A549 (cell line): ENCODE measurements around the gene KCTD1. TPM values are rescaled to one million over a fixed set of nuclear protein-coding genes. Genes with fewer than 3 reads are reported as not detected.

Source experiments
- ATAC-seq, 2 experiments: fragments of 200-7000 bp in 1 of 2; fragments of >200 bp in 1 of 2; cut with Nextera tagmentation in 1 of 2; cut with Tn5 transposase in 1 of 2; 3 replicates each; pipeline versions ENCODE4 v1.8.0 to v1.9.1; 2018 to 2020; ENCODE audit warnings: mild to moderate bottlenecking in 1 of 2, moderate library complexity in 1 of 2
- CTCF ChIA-PET: fragments of 300-600 bp; sonication (Branson Sonifier 250); formaldehyde crosslinking; extraction: SDS; loops from one replicate; lab custom pipeline; 2021; ENCODE audit warnings: antibody characterized with exemption, inconsistent platforms; lab: Yijun Ruan, JAX
- POLR2A ChIA-PET: fragments of 350-600 bp; formaldehyde crosslinking; extraction: SDS; loops from one replicate; lab custom pipeline; 2021; ENCODE audit warnings: antibody characterized with exemption, inconsistent platforms; lab: Yijun Ruan, JAX
- DNase-seq, 2 experiments: peaks; one replicate each; pipeline versions ENCODE4 v3.0.0 to v3.0.0-alpha.2; 2011 to 2016; ENCODE audit warnings: low read depth in 1 of 2, low spot score in 1 of 2
- FAIRE-seq: peaks from 2 replicates; lab custom pipeline; 2011; peaks lifted over from hg19 to GRCh38; lab: Jason Lieb, UNC
- H3K27ac ChIP-seq, 2 experiments: fragments of >200 bp; sonication (Bioruptor Twin); formaldehyde crosslinking; 3 replicates each; pipeline ENCODE4 v1.5.1; 2016 to 2017
- H3K4me1 ChIP-seq: fragments of >200 bp; sonication (Bioruptor Twin); formaldehyde crosslinking; 3 replicates; pipeline ENCODE4 v1.6.1; 2016
- H3K4me2 ChIP-seq: fragments of >200 bp; sonication (Bioruptor Twin); formaldehyde crosslinking; 3 replicates; pipeline ENCODE4 v1.6.1; 2016
- H3K4me3 ChIP-seq: fragments of >200 bp; sonication (Bioruptor Twin); formaldehyde crosslinking; 3 replicates; pipeline ENCODE4 v1.5.1; 2016
- H3K9me3 ChIP-seq: fragments of >200 bp; sonication (Bioruptor Twin); formaldehyde crosslinking; 3 replicates; pipeline ENCODE4 v1.6.1; 2016
- BHLHE40 ChIP-seq: IDR thresholded peaks from 2 replicates; pipeline ENCODE4 v1.6.1; 2012; ENCODE audit warnings: low read depth, low read length, inconsistent platforms
- CBX8 ChIP-seq: fragments of 200-600 bp; sonication (generic); IDR thresholded peaks from 2 replicates; pipeline ENCODE4 v1.6.1; 2016
- CEBPB ChIP-seq, 2 experiments: fragments of >200 bp in 1 of 2; sonication (Bioruptor Twin) in 1 of 2; formaldehyde crosslinking in 1 of 2; IDR thresholded peaks; 2 replicates each; pipeline ENCODE4 v1.6.1; 2012 to 2016
- CHD2 ChIP-seq: fragments of 150-350 bp; IDR thresholded peaks from 2 replicates; pipeline ENCODE4 v1.6.1; 2014; ENCODE audit warnings: low read length; ENCODE audit not compliant: partially characterized antibody
- CHD4 ChIP-seq: fragments of 200-600 bp; sonication (generic); IDR thresholded peaks from 2 replicates; pipeline ENCODE4 v1.6.1; 2016; ENCODE audit warnings: antibody characterized with exemption, mild to moderate bottlenecking, borderline replicate concordance
- EP300 ChIP-seq, 2 experiments: fragments of >200 bp; sonication (Bioruptor Twin); formaldehyde crosslinking; IDR thresholded peaks; 2 replicates in 1 of 2; 3 replicates in 1 of 2; pipeline ENCODE4 v1.6.1; 2016 to 2017
- ESRRA ChIP-seq: fragments of 150-350 bp; IDR thresholded peaks from 2 replicates; pipeline ENCODE4 v1.6.1; 2014; ENCODE audit warnings: mild to moderate bottlenecking, low read length, borderline replicate concordance
- FOSB ChIP-seq: fragments of 250-450 bp; sonication (Bioruptor Pico); IDR thresholded peaks from 2 replicates; pipeline ENCODE4 v1.5.0; 2020; ENCODE audit warnings: mild to moderate bottlenecking, moderate library complexity
- FOSL2 ChIP-seq, 2 experiments: fragments of 450-650 bp in 1 of 2; fragments of >200 bp in 1 of 2; sonication (Bioruptor Twin) in 1 of 2; formaldehyde crosslinking; IDR thresholded peaks; 2 replicates each; pipeline versions ENCODE4 v1.5.0 to v1.6.1; 2016 to 2020; ENCODE audit warnings: mild to moderate bottlenecking in 1 of 2, moderate library complexity in 1 of 2
- FOXS1 ChIP-seq: fragments of 250-450 bp; sonication (Bioruptor Pico); IDR thresholded peaks from 2 replicates; pipeline ENCODE4 v1.5.0; 2020; ENCODE audit warnings: mild to moderate bottlenecking, moderate library complexity
- HES2 ChIP-seq: fragments of >200 bp; sonication (Bioruptor Twin); formaldehyde crosslinking; IDR thresholded peaks from 2 replicates; pipeline ENCODE4 v1.6.1; 2016
- HEYL ChIP-seq: fragments of 250-450 bp; sonication (Bioruptor Pico); IDR thresholded peaks from 2 replicates; pipeline ENCODE4 v1.8.0; 2021; ENCODE audit warnings: mild to moderate bottlenecking, moderate library complexity
- HOXA7 ChIP-seq: fragments of 250-450 bp; sonication (Bioruptor Pico); IDR thresholded peaks from 2 replicates; pipeline ENCODE4 v1.5.0; 2020; ENCODE audit warnings: mild to moderate bottlenecking, moderate library complexity
- HOXB13 ChIP-seq: fragments of 250-450 bp; sonication (Bioruptor Pico); IDR thresholded peaks from 2 replicates; pipeline ENCODE4 v1.5.0; 2020; ENCODE audit warnings: low read depth, mild to moderate bottlenecking, moderate library complexity
- JUNB ChIP-seq: fragments of >200 bp; sonication (Bioruptor Twin); formaldehyde crosslinking; IDR thresholded peaks from 2 replicates; pipeline ENCODE4 v1.6.1; 2016
- KDM5A ChIP-seq: fragments of 200-600 bp; sonication (generic); IDR thresholded peaks from 2 replicates; pipeline ENCODE4 v1.6.1; 2016; ENCODE audit warnings: antibody characterized with exemption, mild to moderate bottlenecking
- MAZ ChIP-seq: fragments of 150-350 bp; IDR thresholded peaks from 2 replicates; pipeline ENCODE4 v1.6.1; 2014; ENCODE audit warnings: antibody characterized with exemption, low read depth, low read length, borderline replicate concordance
- MYC ChIP-seq: IDR thresholded peaks from 2 replicates; pipeline ENCODE4 v1.6.1; 2012; ENCODE audit warnings: mild to moderate bottlenecking, inconsistent platforms, low read length, improper control_type of control experiment, borderline replicate concordance
- PHF8 ChIP-seq: fragments of 200-600 bp; sonication (generic); IDR thresholded peaks from 2 replicates; pipeline ENCODE4 v1.6.1; 2016; ENCODE audit warnings: low read depth, mild to moderate bottlenecking, antibody characterized with exemption, moderate library complexity, borderline replicate concordance
- POLR2A ChIP-seq: IDR thresholded peaks from 2 replicates; pipeline ENCODE4 v1.6.1; 2012; ENCODE audit warnings: mild to moderate bottlenecking, low read length
- RCOR1 ChIP-seq: fragments of 150-350 bp; IDR thresholded peaks from 2 replicates; pipeline ENCODE4 v1.6.1; 2014; ENCODE audit warnings: antibody characterized with exemption, low read length, low read depth
- SMC3 ChIP-seq: fragments of >200 bp; sonication (Bioruptor Twin); formaldehyde crosslinking; IDR thresholded peaks from 3 replicates; pipeline ENCODE4 v1.6.1; 2018; ENCODE audit warnings: inconsistent platforms
- SREBF2 ChIP-seq: fragments of 450-650 bp; IDR thresholded peaks from 2 replicates; pipeline ENCODE4 v1.6.1; 2014; ENCODE audit warnings: mild to moderate bottlenecking, moderate library complexity
- TFCP2L1 ChIP-seq: fragments of 250-450 bp; sonication (Bioruptor Pico); IDR thresholded peaks from 2 replicates; pipeline ENCODE4 v1.5.0; 2021; ENCODE audit warnings: mild to moderate bottlenecking
- TP53 ChIP-seq: fragments of 250-450 bp; sonication (Bioruptor Pico); IDR thresholded peaks from 2 replicates; pipeline ENCODE4 v1.5.0; 2021; ENCODE audit warnings: mild to moderate bottlenecking, moderate library complexity
- ZFP36 ChIP-seq: fragments of 450-650 bp; IDR thresholded peaks from 2 replicates; pipeline ENCODE4 v1.6.1; 2014; ENCODE audit warnings: borderline replicate concordance; ENCODE audit not compliant: partially characterized antibody
- ZNF302 ChIP-seq: fragments of 250-450 bp; sonication (Bioruptor Pico); IDR thresholded peaks from 2 replicates; pipeline ENCODE4 v1.9.0; 2021; ENCODE audit warnings: inconsistent platforms, mild to moderate bottlenecking, moderate library complexity
- WGBS: methylation state at CpG from one replicate; pipeline ENCODE4 v1.1.6; 2017; ENCODE audit errors: missing lambda C conversion rate; 5-methylcytosine and 5-hydroxymethylcytosine counted together
- polyA plus RNA-seq, 4 experiments: library from polyadenylated mRNA; depleted of rRNA in 3 of 4; stranded (reverse); fragments of >200 nt; fragmentation: RNase III in 1 of 4; extraction: RNeasy Plus Mini Kit Qiagen cat#74134 plus additional on column Dnase treatment in 1 of 4; gene quantifications; 2 replicates in 3 of 4; 3 replicates in 1 of 4; pipeline ENCODE4 v1.2.3, GENCODE V29; 2011 to 2017
- TF ChIP-seq, protein P1 (sequence below): fragments of 450-650 bp; IDR thresholded peaks from 2 replicates; pipeline ENCODE4 v1.6.1; 2014; ENCODE audit warnings: antibody characterized with exemption
- TF ChIP-seq, protein P2 (sequence below): fragments of 250-450 bp; sonication (Bioruptor Pico); IDR thresholded peaks from 2 replicates; pipeline ENCODE4 v1.5.0; 2021; ENCODE audit warnings: mild to moderate bottlenecking, moderate library complexity, borderline replicate concordance
- TF ChIP-seq, protein P3 (sequence below): IDR thresholded peaks from 2 replicates; pipeline ENCODE4 v1.6.1; 2012; ENCODE audit warnings: low read depth, borderline replicate concordance

Gene KCTD1
- polyA plus RNA-seq, 2 of the 4 experiments (the other 2 are of a cell fraction), result 26.1 to 32.1 TPM

GRCh38 chr18:26479681-26480079 is 68.7 kb downstream of the KCTD1 start (continued):
- TF ChIP-seq FOSB, result no peak

GRCh38 chr18:26479065-26479680 is 69.2 kb downstream of the KCTD1 start:
- DNase-seq, result no peak
- no peak for TF ChIP-seq MAZ
- TF ChIP-seq, protein P1, sequence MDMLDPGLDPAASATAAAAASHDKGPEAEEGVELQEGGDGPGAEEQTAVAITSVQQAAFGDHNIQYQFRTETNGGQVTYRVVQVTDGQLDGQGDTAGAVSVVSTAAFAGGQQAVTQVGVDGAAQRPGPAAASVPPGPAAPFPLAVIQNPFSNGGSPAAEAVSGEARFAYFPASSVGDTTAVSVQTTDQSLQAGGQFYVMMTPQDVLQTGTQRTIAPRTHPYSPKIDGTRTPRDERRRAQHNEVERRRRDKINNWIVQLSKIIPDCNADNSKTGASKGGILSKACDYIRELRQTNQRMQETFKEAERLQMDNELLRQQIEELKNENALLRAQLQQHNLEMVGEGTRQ, result no peak
- TF ChIP-seq PHF8, result no peak
- no peak for TF ChIP-seq SMC3
- TF ChIP-seq SREBF2, result no peak
- TF ChIP-seq HOXB13, result peak; percentile 24; the same call in 1 of the 2 replicates
- no peak for TF ChIP-seq RCOR1
- TF ChIP-seq CHD2, result no peak
- TF ChIP-seq, all 56 proteins: peak for 1
- Histone ChIP-seq H3K4me2 (peak overlapping the region; percentile 72), H3K27ac (peak overlapping the region; percentile 97 to 98), H3K4me1 (peaks cover 78% of the 10 kb centered on the region), H3K4me3 (no peak overlapping the region), H3K9me3 (0 out of 3 replicates have a peak, but pooled peaks cover 2% of the 10 kb centered on the region)
- POLR2A ChIA-PET, result interaction anchor here (2.0 kb wide), 1 partner anchor 70 kb away, joined by 9 read pairs; the partner anchor contains the start of gene KCTD1
- CTCF ChIA-PET, result interaction anchor here (0.7 to 1.9 kb wide), 3 partner anchors 9 to 69 kb away, joined by 3 to 9 read pairs (median 7); partner anchors contain the start of gene KCTD1
- no peak for FAIRE-seq
- no peak for ATAC-seq
- 70% methylated on average over 18 of the region's 26 CpGs for WGBS

GRCh38 chr18:26477828-26478466 is 70.4 kb downstream of the KCTD1 start:
- peak overlapping the region; percentile 97 to 98 for H3K27ac ChIP-seq
- peaks cover 73% of the 10 kb centered on the region for H3K4me1 ChIP-seq
- H3K4me2 ChIP-seq, result peak overlapping the region; percentile 72
- H3K9me3 ChIP-seq, result 0 out of 3 replicates have a peak, but pooled peaks cover 2% of the 10 kb centered on the region
- DNase-seq, result peak; percentile 65 to 80
- FAIRE-seq, result peak; percentile 67
- no peak overlapping the region; the same call in 2 of the 3 replicates for H3K4me3 ChIP-seq
- ATAC-seq, result peak in 1 of 2 experiments; percentile 32; a peak in 3 of 6 replicates
- WGBS, result 2% methylated on average over 4 of the region's 4 CpGs
- POLR2A ChIA-PET, result interaction anchor here (2.0 kb wide), 1 partner anchor 71 kb away, joined by 9 read pairs; the partner anchor contains the start of gene KCTD1
- CTCF ChIA-PET, result interaction anchor here (1.1 to 1.9 kb wide), 2 partner anchors 70 to 94 kb away, joined by 3 to 9 read pairs; partner anchors contain the start of gene KCTD1
- no peak for TF ChIP-seq HEYL (CRISPR knock-in tag)
- TF ChIP-seq TP53, result no peak
- no peak for TF ChIP-seq CHD4
- TF ChIP-seq ZNF302, result 0 out of 2 replicates have a peak, but pooled peaks have one; percentile 12
- no peak for TF ChIP-seq KDM5A
- no peak for TF ChIP-seq TFCP2L1 (CRISPR knock-in tag)
- TF ChIP-seq JUNB, result peak; percentile 50
- TF ChIP-seq, protein P2, sequence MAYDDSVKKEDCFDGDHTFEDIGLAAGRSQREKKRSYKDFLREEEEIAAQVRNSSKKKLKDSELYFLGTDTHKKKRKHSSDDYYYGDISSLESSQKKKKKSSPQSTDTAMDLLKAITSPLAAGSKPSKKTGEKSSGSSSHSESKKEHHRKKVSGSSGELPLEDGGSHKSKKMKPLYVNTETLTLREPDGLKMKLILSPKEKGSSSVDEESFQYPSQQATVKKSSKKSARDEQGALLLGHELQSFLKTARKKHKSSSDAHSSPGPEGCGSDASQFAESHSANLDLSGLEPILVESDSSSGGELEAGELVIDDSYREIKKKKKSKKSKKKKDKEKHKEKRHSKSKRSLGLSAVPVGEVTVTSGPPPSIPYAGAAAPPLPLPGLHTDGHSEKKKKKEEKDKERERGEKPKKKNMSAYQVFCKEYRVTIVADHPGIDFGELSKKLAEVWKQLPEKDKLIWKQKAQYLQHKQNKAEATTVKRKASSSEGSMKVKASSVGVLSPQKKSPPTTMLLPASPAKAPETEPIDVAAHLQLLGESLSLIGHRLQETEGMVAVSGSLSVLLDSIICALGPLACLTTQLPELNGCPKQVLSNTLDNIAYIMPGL (CRISPR knock-in tag), result no peak
- TF ChIP-seq, protein P3, sequence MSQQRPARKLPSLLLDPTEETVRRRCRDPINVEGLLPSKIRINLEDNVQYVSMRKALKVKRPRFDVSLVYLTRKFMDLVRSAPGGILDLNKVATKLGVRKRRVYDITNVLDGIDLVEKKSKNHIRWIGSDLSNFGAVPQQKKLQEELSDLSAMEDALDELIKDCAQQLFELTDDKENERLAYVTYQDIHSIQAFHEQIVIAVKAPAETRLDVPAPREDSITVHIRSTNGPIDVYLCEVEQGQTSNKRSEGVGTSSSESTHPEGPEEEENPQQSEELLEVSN, result no peak
- peak; percentile 18; the same call in 1 of the 2 replicates for TF ChIP-seq HOXB13
- TF ChIP-seq HES2, result no peak
- TF ChIP-seq ZFP36, result no peak
- no peak for TF ChIP-seq POLR2A
- no peak for TF ChIP-seq BHLHE40
- TF ChIP-seq CEBPB (IDR thresholded peaks at IDR 0.05), result no peak
- TF ChIP-seq FOXS1 (CRISPR knock-in tag), result no peak
- TF ChIP-seq EP300 (IDR thresholded peaks at IDR 0.05), result peak; percentile 42 to 70; a peak in 2 of 5 replicates
- TF ChIP-seq RCOR1, result no peak
- TF ChIP-seq, protein P1, result no peak
- no peak for TF ChIP-seq HOXA7 (CRISPR knock-in tag)
- TF ChIP-seq MYC, result no peak
- no peak for TF ChIP-seq FOSL2 (IDR thresholded peaks at IDR 0.05)
- TF ChIP-seq FOSL2 (CRISPR knock-in tag; IDR thresholded peaks at IDR 0.05), result peak; percentile 66
- TF ChIP-seq ESRRA, result no peak
- no peak for TF ChIP-seq CBX8
- TF ChIP-seq FOSB, result no peak
